Activated CD4-positive, alpha-beta T cell treated with anti-CD3 and anti-CD28 coated beads, Interleukin-2, amount 50 U/mL, for 4 hours (primary cell): ENCODE results near the gene GOSR2.
"Not testable (repeated sequence)": the region's sequence is repeated elsewhere in the genome, so short reads cannot be mapped to it uniquely, and the experiment has no call there.

Experiments used
- DNase-seq, 2 experiments: peaks; one replicate each; pipeline ENCODE4 v3.0.0-alpha.2; 2020

Gene GOSR2

GRCh38 chr17:46968224-46968834, 45.4 kb downstream of the GOSR2 start:
- DNase-seq, result no peak

DNA sequence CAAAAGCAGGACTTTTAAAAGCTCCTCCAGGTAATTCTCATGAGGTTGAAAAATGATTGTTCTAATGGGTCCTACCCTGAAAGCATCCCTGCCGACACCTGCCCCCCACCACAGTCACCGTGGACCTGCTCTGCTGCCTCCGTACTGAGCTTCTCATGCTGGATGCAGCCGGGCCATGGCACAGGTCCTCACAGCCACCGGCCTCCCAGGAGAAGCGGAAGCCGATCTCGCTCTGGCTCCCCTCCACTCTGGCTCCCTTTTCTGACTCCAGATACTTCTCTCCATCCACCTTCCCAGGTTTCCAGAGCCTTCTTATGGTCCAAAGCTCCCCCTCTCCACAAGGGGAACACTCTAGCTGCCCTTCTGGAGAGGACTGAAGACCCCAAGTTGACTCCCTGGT, 45.9 kb downstream of the GOSR2 start:
- no peak for DNase-seq

DNA sequence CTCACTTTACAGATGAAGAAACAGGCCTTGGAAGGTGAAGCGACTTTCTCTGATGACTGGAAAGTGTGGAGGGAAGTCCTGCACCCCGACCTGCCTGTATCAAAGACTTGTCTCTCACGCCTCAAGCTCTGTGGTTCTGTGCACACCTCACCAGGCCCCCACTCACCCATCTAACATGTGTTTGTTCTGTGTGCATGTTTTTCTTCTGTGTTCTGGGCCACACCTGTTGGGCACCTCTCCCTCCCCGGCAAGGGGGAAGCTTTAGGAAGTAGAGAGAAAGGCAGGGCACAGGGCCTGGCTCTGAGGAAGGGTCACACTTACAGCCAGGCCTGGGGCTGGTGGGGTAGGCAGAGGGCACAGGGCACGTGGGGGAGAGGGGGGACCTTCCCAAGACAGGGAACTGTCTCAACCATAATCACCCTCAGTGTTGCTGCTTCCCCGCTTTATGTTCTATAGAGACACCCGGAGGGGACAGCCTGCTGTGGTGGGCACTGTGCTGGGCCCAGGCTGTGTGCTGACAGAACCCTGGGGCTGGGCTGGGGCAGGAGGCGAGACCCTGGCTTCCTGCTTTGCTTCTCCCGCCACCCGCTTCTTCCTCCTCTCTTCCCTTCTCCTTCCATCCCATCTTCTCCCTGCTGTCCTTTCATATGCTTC, 48.8 kb downstream of the GOSR2 start:
- no peak for DNase-seq

GRCh38 chr17:46972346-46972745, 49.4 kb downstream of the GOSR2 start:
- DNase-seq, result no peak

DNA sequence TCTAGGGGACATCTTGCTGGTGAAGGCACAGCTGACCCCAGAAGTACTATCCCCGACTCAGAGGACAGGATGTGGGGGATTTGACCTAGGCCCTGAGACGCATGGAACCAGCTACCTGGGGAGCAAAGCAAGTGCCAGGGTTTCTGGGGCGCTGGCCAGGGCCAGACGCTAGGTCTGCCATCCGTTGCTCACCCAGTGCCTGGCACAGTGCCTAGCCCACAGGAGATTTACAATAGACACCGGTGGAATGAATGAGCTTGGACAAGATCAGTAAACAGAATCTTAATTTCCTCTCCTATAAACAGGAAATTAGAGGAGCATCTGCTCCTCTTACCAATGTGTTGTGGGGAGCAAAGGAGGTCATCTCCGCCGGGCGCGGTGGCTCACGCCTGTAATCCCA, 51.1 kb downstream of the GOSR2 start:
- DNase-seq, result no peak

GRCh38 chr17:46975287-46975686, 52.3 kb downstream of the GOSR2 start:
- no peak for DNase-seq

GRCh38 chr17:46976626-46977270, 53.8 kb downstream of the GOSR2 start:
- DNase-seq, result no peak

- DNase-seq, result no peak
These were observed 54.4 kb downstream of the GOSR2 start for GRCh38 chr17:46977348-46977747.

DNA sequence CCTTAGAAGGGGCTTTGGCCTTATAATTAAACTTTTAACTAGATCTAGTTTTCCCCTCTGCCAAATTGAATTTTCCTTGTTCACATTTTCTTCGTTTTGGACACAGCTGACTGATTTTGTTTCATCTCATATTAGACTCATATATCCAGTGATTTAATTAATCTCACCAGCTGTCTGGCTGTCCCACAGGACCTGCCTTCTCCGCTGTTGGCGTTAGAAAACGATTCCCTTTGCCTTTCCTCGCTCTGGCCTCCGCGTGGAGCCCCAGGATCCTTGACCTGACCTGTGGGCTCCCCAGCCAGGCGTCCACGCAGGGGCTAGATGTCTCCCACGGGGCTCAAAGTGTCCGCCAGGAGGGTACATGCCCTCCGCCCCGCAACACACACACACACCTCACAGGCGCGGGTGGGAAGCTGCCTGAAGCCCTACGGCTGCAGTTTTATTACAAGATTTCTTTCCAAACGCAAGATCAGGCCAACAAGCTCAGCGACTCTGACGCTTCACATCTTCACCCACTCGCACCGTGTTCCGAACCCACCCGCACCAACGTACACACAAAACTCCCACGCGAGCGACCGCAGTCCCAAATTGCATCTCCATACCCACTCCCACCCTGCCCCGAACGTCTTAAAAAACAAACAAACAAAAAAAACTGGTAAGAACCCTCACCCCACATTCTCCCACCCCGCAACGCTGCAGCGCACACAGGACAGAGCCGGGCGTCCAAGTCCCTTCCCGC, 55.0 kb downstream of the GOSR2 start:
- no peak for DNase-seq

GRCh38 chr17:46978489-46979146, 55.7 kb downstream of the GOSR2 start:
- no peak for DNase-seq

GRCh38 chr17:46979147-46979863, 56.3 kb downstream of the GOSR2 start, which contains the start of gene RPRML:
RPRML (minus strand) TSS chr17:46979253; CDS start chr17:46979007, 246 bp downstream.
- peak in 1 of 2 experiments; percentile 2 for DNase-seq

GRCh38 chr17:46982577-46982976, 59.6 kb downstream of the GOSR2 start:
- no peak for DNase-seq

GRCh38 chr17:46983782-46984181, 60.8 kb downstream of the GOSR2 start:
- DNase-seq, result no peak

DNA sequence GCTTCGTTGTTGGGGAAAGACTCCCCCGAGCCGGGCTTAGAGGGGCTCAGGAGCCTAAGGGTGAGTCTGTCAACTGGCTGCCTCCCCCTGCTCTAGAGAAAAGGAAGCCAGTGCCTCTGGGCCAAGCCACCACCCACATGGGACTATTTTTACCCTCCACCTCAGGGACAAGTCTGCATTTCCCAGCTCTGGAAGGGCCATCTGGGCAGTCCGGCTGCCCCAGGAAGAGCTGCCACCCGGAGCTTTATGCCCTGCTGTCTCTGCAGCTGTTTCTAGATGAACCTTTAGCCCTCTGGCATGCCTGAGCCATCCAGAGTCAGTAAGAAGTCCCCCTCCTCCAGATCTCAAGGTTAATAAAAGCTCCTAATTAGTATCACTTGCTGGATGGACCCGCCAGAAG, 61.4 kb downstream of the GOSR2 start:
- DNase-seq, result no peak

DNA sequence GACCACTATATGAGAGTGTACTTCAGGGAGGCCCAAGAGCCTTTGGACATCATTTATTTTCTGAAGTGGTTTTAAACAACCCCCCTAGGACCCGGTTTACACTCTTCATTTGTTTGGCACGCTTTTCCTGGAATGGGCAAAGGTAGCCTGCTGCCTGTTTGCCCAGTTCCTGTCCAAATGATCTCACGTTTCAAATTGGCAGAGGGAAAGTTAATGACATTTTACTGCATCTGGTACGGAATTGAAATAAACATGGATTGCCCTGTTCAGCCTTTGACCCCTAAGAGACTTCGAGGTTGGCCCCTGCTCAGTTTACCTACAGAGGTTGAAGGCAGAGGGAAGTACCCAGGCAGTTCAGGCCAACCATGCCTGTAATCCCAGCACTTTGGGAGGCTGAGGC, 61.9 kb downstream of the GOSR2 start:
- DNase-seq, result no peak

GRCh38 chr17:46986366-46986765, 63.4 kb downstream of the GOSR2 start:
- DNase-seq, result no peak

DNA sequence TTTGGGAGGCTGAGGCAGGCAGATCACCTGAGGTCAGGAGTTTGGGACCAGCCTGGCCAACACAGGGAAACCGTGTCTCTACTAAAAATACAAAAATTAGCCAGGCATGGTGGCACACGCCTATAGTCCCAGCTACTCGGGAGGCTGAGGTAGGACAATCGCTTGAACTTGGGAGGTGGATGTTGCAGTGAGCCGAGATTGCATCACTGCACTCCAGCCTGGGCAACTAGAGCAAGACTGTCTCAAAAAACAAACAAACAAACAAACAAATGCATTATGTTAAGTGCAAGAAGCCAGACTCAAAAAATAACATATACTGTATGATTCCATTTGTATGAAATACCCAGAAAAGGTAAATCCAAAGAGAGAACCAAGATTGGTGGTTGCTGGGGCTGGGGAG, 65.0 kb downstream of the GOSR2 start:
- not testable (repeated sequence) for DNase-seq

DNA sequence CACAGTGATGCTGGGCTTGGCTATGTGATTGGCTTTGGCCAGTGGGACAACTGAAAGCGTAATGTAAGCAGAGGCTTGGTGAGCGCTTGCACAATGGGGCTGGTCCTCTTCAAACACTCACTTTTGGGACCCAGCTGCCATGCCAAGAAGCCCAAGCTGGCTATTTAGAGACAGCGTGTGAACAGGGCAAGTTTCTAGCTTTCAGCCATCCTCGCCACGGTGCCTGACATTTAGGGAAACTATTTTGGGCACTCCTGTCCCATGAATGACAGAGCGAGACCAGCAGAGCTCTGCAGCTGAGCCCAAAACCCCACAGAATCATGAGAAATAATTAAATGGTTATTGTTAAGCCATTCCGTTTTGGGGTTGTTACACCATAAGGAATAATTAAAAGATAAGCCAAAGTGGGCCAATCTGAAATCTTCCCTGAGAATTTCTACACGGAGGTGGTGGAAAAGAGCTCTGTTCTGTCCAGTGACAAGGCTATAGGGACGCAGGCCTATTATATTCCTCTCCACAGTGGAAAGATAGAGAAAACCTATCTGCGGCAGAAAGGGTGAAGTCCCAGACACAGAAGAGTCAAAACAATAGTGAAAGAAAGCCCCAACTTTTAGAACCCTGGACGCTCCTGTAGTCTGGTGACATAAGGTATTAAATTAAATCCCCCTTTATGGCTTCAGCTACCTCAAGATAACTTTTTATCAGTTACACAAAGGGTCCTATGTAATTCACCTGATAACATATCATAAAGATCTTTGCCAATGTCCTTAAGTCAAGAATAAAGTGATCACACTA, 66.9 kb downstream of the GOSR2 start:
- no peak for DNase-seq

DNA sequence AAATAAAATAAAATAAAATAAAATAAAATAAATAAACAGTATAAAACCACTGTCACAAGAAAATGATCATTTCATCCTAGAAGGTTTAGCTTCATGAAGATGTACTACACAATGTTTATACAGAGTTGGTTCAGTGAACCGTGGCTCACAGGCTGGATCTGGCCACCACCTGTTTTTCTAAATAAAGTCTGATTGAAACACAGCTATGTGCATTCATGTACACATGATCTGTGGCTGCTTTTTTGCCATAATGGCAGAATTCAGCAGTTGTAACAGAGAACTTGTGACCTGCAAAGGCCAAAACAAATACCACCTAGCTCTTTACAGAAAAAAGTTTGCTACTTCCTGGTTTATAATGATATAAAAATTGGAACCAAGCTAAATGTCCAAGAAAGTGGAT, 68.7 kb downstream of the GOSR2 start:
- DNase-seq, result no peak
